Body of pancreas (tissue), 4 donors: ENCODE results near the gene EIF5B. TPM values are rescaled to one million over a fixed set of nuclear protein-coding genes. Genes with fewer than 3 reads are reported as not detected.
"Not testable (repeated sequence)": the region's sequence is repeated elsewhere in the genome, so short reads cannot be mapped to it uniquely, and the experiment has no call there.

Experiments
- ATAC-seq: fragments of 150-250 bp; one replicate; pipeline ENCODE4 v1.9.1; 2016
- DNase-seq, 4 donors: peaks; one replicate each; pipeline ENCODE4 v3.0.0-alpha.2; 2019
- H3K27ac ChIP-seq, 4 donors: fragments of 200-600 bp; sonication (generic); 1 replicate in 3 of 4; 2 replicates in 1 of 4; pipeline versions ENCODE4 v1.5.1 to v1.6.1; 2016 to 2019; ENCODE audit warnings: mild to moderate bottlenecking in 1 of 4, mixed read lengths in 1 of 4, moderate library complexity in 1 of 4
- H3K27me3 ChIP-seq, 2 donors: fragments of 200-600 bp; sonication (generic); one replicate each; pipeline ENCODE4 v1.6.0; 2016; ENCODE audit warnings: mild to moderate bottlenecking in 1 of 2
- H3K36me3 ChIP-seq, 2 donors: fragments of 200-600 bp; sonication (generic); replicated peaks in 1 of 2; 2 replicates each; pipeline ENCODE4 v1.5.1; 2016; ENCODE audit warnings: low read depth in 2 of 2; ENCODE audit not compliant: insufficient read depth in 1 of 2
- H3K4me1 ChIP-seq: fragments of 200-600 bp; sonication (generic); one replicate; pipeline ENCODE4 v1.6.0; 2016
- H3K4me3 ChIP-seq, 2 donors: fragments of 200-600 bp; sonication (generic); 1 replicate in 1 of 2; 2 replicates in 1 of 2; pipeline ENCODE4 v1.5.1; 2016 to 2019
- H3K9me3 ChIP-seq, 3 donors: fragments of 200-600 bp; sonication (generic); 1 replicate in 2 of 3; 2 replicates in 1 of 3; pipeline ENCODE4 v1.5.1; 2016
- CTCF ChIP-seq, 7 experiments: fragments of 450-650 bp in 4 of 7; fragments of 200-600 bp in 3 of 7; sonication (generic) in 3 of 7; IDR thresholded peaks; one replicate each; pipeline ENCODE4 v1.5.1; 2016 to 2019; ENCODE audit warnings: antibody characterized with exemption in 7 of 7
- POLR2A ChIP-seq, 3 donors: fragments of 450-650 bp; IDR thresholded peaks; one replicate each; pipeline ENCODE4 v1.6.1; 2016; ENCODE audit warnings: antibody characterized with exemption in 3 of 3, mild to moderate bottlenecking in 2 of 3
- WGBS, 2 donors: methylation state at CpG; one replicate each; pipeline ENCODE4 v1.1.5; 2017; 5-methylcytosine and 5-hydroxymethylcytosine counted together
- intact Hi-C: fragments of 100-400 bp; cut with DNase I; formaldehyde crosslinking; loops from one replicate; pipeline ENCODE4 v1.15.1; 2023
- total RNA-seq, 2 donors: library from RNA; depleted of rRNA; stranded (reverse); fragments of >200 nt; gene quantifications; one replicate each; pipeline ENCODE4 v1.1.0, GENCODE V29; 2016

Gene EIF5B
- 10 to 100 TPM; 26.7 to 31.0 TPM for total RNA-seq

GRCh38 chr2:99337113-99338028 is at the start of gene EIF5B:
Gene EIF5B (plus strand): TSS chr2:99337389. CDS start chr2:99337555, 166 bp downstream.
- peaks cover 48% of the 10 kb centered on the region for H3K4me1 ChIP-seq
- WGBS, 2 donors: 0 to 1% methylated on average over 43 to 87 of the region's 87 CpGs
- no peaks in the 10 kb centered on the region for H3K9me3 ChIP-seq
- peak; percentile 81 to 86 (median 82) for TF ChIP-seq POLR2A (IDR thresholded peaks at IDR 0.05)
- peak; percentile 24 to 77 (median 60) for TF ChIP-seq CTCF (IDR thresholded peaks at IDR 0.05)
- ATAC-seq (peak; percentile 84), DNase-seq (peak; percentile 95 to 98 (median 97))
- H3K27ac ChIP-seq: peak within 1 kb of the TSS; percentile 78 to 96 (median 91)
- H3K36me3 ChIP-seq: peaks cover 0 to 2% of the 10 kb centered on the region in 2 donors
- intact Hi-C loops: no loop called here
- no peaks in the 10 kb centered on the region for H3K27me3 ChIP-seq
- peak within 1 kb of the TSS; percentile 79 to 88 for H3K4me3 ChIP-seq

GRCh38 chr2:99297994-99298393 is 39.2 kb upstream of the EIF5B start:
- WGBS, 2 donors: 94 to 96% methylated on average over 2 of the region's 2 CpGs
- no peak for TF ChIP-seq POLR2A (IDR thresholded peaks at IDR 0.05)
- TF ChIP-seq CTCF (IDR thresholded peaks at IDR 0.05): no peak
- Histone ChIP-seq H3K9me3 (no peaks in the 10 kb centered on the region), H3K36me3 (no peaks in the 10 kb centered on the region), H3K27ac (no peak overlapping the region), H3K4me3 (no peak overlapping the region), H3K4me1 (no peaks in the 10 kb centered on the region), H3K27me3 (no peaks in the 10 kb centered on the region)
- intact Hi-C loops: no loop called here
- DNase-seq: no peak
- no peak for ATAC-seq

GRCh38 chr2:99299580-99299979 is 37.6 kb upstream of the EIF5B start:
- DNase-seq: no peak
- intact Hi-C loops: no loop called here
- H3K27ac ChIP-seq: no peak overlapping the region
- no peaks in the 10 kb centered on the region for H3K36me3 ChIP-seq
- TF ChIP-seq POLR2A (IDR thresholded peaks at IDR 0.05) (no peak), CTCF (IDR thresholded peaks at IDR 0.05) (no peak)
- 91 to 96% methylated on average over 7 of the region's 7 CpGs for WGBS, 2 donors
- ATAC-seq: no peak
- H3K4me1 ChIP-seq: no peaks in the 10 kb centered on the region
- H3K4me3 ChIP-seq: no peak overlapping the region
- H3K9me3 ChIP-seq: no peaks in the 10 kb centered on the region
- H3K27me3 ChIP-seq: no peaks in the 10 kb centered on the region

GRCh38 chr2:99301097-99301496 is 36.1 kb upstream of the EIF5B start, which contains the start of gene LYG1:
Gene LYG1 (minus strand): TSS chr2:99301197. CDS start chr2:99295670, 5,527 bp downstream.
- H3K27ac ChIP-seq, DNase-seq, H3K9me3 ChIP-seq, H3K4me1 ChIP-seq, H3K27me3 ChIP-seq, H3K36me3 ChIP-seq, intact Hi-C loops, ATAC-seq, H3K4me3 ChIP-seq: not testable (repeated sequence)
- WGBS, 2 donors: 54 to 61% methylated on average over 2 of the region's 2 CpGs

- Histone ChIP-seq H3K4me3 (no peak overlapping the region), H3K4me1 (no peaks in the 10 kb centered on the region), H3K9me3 (no peaks in the 10 kb centered on the region), H3K36me3 (peaks cover 7 to 8% of the 10 kb centered on the region in 2 donors), H3K27ac (no peak overlapping the region), H3K27me3 (no peaks in the 10 kb centered on the region)
- TF ChIP-seq POLR2A (IDR thresholded peaks at IDR 0.05) (no peak), CTCF (IDR thresholded peaks at IDR 0.05) (no peak)
- intact Hi-C loops: no loop called here
- 97 to 98% methylated on average over 9 of the region's 9 CpGs for WGBS, 2 donors
- no peak for DNase-seq
- ATAC-seq: no peak
These were observed 19.9 kb upstream of the EIF5B start for GRCh38 chr2:99317161-99317872.

GRCh38 chr2:99317873-99318200 is 19.4 kb upstream of the EIF5B start:
- H3K9me3 ChIP-seq, intact Hi-C loops, H3K4me1 ChIP-seq, ATAC-seq, H3K36me3 ChIP-seq, H3K4me3 ChIP-seq, H3K27ac ChIP-seq, H3K27me3 ChIP-seq, DNase-seq: not testable (repeated sequence)
- WGBS, 2 donors: 98 to 99% methylated on average over 7 of the region's 7 CpGs
